NCI-H2227 (cell line): ENCODE results near the gene RNF212.

Experiments
- DNase-seq: peaks from one replicate; lab custom pipeline; 2025; ENCODE audit not compliant: unreplicated experiment; lab: John Stamatoyannopoulos, UW

The RNF212 gene

DNA sequence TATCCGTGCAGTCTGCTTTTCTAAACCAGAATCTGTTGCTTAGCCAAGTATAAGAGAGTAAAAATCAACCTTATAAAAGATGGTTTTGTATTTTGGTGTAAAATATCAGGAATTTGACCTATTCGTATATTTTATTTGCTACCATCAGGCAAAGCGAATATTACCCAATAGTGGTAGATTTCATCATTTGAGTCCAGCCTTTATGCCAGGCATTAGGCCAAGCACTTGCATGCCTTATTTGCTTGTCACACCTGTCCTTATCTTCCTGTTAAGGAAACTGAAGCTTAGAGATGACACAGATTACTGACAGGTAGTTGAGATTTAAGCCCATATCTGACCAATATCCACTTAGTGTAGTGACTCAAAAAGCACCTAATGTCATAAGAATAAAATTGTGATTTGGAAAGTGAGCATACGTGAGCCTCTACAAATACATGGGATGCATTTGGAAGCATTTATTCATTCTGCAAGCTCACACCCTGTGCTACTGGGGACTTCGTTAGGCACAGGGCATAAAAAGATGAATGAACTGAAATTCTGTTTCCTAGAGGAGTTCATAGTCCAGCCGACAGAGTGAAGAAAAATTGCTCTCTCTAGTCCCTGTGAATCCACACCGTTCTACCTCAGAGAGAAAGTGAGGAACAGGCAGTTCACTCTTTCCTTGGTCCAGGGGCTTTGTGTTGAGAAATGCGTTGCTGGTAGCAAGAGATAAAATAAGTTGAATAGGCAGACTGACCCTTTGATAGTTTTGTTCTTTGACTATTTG, 2.3 kb upstream of the RNF212 start:
- DNase-seq = no peak

DNA sequence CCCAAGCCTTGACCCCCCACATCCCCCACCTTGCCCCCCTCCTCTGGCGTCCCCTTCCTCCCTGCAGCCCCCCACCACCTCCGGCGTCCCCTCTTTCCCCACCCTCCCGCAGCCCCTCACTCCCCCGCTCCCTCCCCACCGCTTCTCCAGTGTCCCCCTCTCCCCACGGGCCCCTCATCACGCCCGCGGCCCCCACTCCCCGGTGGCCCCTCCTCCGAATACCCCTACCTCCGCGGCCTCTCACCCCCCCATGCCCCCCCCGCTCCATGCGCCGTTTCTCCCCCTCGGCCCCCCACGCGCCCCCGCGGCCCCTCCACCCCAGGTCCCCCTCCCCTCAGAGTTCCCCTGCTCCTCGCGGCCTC, 562 bp downstream of the RNF212 start:
- no peak for DNase-seq

DNA sequence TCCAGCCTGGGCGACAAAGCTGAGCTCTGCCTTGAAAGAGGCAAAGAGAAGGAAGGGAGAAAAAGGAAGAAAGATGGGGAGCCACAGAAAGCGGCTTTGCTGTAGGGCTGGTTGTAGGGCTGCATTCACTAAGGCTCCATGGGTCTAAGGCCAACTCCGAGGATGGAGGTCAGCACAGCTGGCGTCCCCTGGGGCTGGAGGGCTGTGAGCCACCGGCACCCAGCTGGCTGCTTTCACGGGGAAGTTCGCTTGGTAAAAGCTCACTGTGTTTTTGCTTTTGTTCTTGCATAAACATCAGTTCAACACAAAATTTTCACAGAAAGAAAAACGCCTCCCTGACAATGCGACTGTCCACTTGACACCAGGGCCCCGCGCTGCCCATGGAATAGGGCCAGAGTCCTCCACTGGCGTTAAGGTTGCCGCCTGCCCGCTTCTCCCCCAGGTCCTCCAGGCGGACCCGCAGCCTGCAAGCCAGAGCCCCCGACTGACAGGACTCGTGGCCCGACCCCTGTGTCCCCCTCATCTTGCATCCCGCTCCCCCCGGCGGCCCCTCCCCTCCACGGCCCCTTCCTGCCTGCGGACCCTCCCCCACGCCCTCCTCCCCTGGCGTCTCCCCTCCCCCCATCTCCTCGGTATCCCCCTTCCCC, 1.1 kb downstream of the RNF212 start:
- no peak for DNase-seq

DNA sequence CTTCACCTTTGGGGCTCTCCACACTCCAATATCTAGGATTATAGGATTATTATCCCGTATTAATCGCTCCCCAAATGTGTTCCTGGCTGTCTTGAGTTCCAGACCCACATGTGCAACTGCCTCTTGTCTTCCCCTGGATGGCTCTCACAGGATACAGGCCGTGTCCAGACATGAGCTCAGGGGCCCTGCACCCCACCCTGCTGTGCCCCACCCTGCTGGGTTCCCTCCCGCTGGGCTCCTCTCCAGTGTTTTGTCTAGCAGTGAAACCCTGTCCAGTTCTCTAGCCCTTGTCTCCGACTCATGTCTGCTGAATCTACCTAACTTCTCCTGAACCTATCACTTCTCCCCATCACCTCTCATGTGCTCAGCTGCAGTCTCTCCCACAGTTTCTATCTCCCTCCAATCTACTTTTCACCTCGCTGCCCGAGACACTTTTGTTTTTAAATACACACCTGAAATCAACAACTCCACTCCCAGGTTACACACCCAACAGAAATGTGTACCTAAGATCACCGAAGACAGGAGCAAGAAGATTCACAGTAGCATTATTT, 2.0 kb downstream of the RNF212 start:
- no peak for DNase-seq

DNA sequence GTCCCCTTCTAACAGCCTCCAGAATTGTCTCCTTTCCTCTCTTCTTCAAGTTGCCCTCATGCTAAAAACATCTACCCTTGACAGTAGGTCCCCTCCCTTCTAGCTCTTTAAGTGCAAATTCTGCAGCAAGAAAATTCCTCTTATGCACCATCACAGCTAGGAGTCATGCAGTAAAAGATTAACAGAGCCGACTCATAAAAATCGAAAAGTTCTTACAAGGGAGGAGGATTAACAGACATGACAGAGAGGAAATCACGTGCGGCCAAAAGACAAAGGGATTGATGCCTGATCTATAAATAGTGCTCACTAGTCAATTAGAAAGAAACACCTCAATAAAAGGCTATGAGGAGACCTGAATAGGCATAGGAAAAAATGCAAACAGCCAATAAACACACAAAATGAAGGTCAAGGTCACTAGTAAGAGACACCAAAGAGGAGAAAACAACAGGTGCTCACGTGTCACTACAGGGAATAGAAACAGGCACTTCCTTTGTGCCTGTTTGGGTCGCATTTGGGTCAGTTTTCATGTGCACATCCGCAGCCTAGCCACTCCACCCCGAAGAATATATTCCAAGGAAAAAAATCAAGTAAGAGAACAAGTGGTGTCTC, 3.4 kb downstream of the RNF212 start:
- no peak for DNase-seq

DNA sequence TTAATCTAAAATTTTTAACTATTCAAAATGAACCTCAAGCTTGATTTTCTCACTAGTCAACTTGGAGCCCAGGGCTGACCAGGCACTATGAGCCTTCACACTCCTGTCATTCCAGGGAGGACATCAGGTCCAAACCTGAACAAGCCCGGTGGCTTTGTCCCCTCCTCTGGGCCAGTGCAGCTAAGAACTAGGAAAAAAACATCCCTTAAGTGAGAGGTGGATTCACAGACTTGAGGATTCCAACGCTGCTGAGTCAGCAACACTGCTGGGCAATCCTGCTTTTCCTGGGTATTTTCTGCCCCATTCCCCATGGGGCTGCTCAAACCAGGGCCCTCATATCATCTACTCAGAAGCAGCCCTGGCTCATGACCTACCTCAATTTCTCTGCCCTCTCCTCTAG, 4.0 kb downstream of the RNF212 start:
- DNase-seq = no peak

DNA sequence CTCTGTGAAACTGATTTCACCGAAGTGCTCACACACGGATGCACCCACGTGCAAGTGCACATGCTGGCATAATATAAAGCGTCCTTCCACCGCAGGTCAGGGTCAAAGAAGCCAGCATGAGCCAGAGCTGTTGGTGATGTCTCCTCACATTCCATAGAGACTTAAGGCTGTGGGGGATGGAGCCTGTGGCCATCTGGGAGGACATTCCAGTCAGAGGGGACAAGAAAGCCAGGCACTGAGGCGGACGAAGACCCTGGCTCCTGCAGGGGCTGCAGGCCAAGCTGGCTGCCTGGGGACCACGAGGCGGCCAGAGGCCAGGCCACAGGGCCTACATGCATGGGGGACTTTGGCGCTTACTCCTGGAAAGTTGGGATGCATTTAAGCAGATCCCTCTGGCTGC, 7.7 kb downstream of the RNF212 start:
- no peak for DNase-seq

DNA sequence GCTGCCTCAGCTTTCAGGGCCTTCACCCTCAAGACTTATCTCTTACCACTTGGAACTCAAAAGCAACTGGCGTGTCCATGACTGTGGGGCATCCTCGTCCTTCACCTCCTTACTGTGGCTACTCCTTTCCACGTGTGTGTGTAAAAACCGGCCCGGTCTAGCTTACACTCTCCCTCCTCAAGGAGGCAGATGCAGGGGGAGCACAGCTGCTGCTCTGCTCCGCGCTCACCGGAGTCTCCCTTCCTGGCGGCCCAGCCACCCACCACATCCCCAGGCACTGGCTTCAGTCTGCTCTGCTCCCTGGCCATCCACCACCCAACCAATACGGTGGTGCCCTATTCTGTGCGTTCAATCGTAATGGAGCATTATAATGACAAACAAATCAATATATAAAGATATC, 8.3 kb downstream of the RNF212 start:
- DNase-seq = no peak

DNA sequence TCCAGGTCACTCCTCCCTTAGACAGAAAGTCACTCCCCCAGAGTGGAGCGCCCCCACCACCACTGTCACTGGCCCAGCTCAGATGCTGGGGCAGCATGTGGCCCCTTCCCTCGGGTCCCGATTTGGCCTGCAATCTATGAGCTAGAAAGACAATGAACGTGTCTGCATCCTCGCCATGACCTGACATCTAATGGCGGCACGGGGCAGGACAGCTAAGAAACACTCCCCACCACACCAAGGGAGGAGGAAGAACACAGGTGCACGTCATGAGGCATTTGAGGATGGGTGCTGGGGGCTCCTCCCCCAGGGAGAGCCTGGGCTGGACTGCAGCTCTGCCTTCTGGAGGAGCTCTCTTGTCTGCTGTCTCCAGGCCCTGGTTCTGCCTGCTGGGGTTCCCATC, 8.7 kb downstream of the RNF212 start:
- no peak for DNase-seq

DNA sequence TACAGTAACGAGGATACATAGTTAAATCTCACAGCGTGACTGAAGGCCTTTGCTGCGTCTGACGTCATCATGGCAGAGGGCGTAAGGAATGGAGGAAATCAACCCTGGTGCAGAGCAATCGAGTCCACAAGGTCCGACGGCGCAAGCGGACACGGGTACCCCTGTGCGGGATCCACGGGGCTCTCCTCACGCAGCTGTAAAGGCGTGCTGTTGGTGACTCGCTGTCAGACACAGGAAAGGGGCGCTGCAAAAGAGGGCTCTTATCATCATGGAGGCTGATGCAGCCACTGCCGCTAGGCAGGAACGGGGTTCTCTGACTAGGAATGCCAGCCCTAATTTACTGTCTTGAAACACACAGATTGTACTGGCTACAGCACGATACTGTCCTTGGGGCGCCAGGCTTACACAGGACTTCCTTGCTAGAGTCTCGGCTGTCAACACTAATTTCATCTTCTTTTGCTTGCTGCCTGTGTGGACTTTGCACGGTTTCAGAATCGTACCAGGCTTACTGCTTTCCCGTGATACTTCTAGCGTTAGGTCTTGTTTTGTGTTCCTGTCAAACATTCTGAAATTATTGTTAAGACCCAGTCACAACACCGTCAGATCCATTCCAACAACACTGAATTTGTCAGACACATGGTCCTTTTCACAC, 13.6 kb downstream of the RNF212 start:
- no peak for DNase-seq

DNA sequence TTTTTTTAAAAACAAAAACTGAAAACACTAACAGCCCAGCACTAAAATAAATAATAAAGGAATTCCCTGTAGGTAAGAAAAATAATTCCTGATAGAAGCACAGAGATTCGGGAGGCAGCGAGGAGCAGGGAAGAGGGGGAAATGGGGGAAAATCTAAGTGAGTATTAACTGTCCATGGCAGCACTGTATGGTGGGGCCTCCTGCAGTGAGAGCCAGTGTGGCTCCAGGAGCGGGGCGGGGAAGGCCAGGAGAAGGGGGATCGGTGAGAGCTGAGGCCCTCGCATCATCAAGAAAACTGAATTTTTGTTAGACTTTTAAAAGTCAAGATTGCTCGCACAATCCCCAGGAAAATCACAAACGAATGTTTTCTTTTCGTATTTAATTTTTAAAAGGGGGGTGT, 14.1 kb downstream of the RNF212 start:
- DNase-seq = no peak

DNA sequence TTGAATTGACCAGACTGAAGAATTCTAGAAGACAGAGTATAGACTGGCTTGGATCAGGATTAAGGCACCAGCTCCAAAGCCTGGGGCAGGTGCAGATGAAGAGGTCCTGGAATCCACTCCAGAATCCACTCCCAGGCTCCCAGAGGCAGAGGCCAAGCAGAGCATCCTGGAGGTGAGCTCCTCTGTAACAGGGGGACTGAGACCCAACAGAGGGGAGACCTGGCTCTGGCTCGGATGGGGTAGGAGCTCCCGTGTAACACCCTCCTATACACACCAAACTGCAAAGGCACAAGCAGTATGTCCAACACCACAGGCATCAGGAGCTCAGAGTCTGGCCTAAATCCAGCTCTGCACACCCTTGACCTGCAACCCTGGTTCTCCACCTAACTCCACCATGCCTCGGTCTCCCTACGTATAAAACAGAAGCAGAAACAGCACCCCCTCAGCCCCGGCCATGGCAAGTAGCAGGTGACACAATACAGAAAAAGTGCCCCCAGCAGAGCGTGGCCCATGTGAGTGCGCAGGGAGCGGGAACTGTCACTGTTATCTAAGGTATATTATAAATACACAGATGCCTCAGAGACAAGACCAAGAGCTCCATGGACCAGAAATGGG, 14.9 kb downstream of the RNF212 start:
- no peak for DNase-seq

DNA sequence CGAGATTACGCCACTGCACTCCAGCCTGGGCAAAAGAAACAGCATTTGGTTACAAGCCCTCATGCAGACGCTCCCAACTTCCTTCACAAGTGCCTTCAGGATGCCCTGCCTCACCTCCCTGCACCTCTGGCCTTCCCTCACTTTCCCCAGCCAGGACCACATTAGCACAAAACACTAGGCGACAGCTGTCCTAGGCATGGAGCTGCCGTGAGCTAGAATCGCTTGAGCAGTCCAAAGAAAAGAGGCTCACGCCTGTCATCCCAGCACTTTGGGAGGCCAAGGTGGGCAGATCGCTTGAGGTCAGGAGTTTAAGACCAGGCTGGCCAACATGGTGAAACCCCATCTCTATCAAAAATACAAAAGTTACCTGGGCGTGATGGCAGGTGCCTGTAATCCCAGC, 15.8 kb downstream of the RNF212 start:
- no peak for DNase-seq

DNA sequence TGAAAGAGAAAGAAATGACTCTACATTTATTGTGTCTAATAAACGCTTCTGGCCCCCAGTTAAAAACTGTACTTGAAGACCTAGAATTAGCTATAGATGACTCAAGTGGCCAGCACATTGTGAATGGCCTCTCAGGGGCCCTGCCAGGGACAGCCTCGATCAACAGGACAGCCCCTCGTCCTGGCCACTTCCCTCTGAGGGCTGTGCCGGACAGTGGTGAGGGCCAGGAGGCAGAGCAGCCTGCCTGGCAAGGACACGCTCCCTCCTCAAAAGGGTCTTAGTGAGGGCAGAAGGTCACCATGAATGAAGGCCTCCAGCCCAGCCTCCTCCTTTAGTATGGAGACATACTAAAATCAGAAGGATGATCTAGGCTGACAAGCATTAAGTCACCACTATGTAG, 16.5 kb downstream of the RNF212 start:
- DNase-seq = no peak

DNA sequence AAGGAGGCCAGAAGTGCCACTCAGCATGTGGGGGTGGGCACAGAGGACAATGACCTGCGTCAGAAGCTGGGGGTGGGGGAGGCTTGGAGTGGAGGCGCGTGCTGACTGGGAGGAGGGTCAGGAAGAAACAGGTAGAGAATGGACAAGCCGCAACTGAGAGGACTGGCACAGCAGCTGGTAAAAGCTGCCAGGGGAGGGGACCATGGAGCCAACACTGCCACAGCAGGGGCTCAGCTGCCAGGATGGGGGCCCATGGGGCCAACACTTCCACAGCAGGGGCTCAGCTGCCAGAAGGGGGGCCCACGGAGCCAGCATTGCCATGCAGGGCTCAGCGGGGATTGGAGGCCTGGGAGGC, 19.1 kb downstream of the RNF212 start:
- no peak for DNase-seq

DNA sequence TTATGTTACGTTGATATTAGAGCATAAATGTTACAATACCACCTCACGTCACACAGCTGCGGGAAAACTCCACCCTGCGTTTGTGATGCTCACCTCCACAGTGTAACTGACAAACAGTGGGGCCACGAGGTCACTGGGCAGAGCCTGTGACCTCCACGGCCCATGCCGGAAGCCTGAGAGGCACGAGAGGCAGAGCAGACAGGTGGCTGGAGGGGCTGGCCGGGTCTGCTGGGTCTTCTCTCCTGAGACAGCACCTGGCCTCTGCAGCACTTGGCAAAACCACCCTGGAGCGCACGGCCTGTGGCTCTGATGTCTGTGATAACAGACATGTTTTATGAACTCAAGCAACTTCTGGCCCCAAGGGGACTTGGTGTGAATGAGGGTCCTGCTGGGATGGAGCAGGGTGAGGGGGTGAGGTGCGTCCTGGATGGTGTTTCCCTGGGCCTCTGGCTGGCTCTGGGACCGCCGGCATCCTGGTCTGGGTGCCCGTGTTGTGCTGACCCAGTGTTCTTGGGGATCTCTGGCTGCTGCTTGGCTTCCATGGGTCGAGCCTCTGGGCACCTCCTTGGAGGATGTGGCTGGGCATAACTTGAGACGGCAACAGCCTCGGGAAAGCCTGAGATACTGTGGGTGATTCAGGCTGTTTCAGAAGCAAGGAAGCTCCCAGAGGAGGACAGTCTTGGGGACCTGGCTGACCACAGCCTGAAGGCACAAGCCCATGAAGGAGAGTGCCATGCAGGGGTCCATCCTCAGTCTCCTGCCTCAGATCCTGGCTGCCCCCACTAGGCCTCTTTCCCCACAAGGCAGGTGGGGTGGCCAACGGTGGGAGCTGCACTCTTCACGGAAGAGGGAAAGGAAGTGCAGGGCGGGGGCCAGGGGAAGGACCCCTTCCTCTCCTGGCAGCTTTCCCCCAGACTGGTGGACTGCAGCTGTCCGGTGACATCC, 19.7 kb downstream of the RNF212 start:
- no peak for DNase-seq

DNA sequence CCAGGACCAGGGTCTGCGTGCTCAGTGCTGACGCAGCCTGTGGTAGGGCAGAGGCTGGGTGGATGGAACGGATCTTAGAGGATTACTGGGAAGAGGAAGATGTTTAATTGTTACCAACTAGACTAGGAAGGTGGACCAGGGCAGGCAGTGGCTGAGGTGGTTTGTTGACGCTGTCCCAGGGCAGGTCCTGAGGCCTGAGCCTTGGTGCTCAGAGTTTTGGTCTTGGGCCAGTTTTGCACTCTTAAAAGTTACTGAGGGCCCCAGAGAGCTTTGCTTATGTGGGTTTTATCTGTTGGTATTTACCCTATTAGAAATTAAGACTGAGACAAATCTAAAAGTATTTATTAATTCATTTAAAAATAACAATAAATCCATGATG, 20.4 kb downstream of the RNF212 start:
- no peak for DNase-seq

DNA sequence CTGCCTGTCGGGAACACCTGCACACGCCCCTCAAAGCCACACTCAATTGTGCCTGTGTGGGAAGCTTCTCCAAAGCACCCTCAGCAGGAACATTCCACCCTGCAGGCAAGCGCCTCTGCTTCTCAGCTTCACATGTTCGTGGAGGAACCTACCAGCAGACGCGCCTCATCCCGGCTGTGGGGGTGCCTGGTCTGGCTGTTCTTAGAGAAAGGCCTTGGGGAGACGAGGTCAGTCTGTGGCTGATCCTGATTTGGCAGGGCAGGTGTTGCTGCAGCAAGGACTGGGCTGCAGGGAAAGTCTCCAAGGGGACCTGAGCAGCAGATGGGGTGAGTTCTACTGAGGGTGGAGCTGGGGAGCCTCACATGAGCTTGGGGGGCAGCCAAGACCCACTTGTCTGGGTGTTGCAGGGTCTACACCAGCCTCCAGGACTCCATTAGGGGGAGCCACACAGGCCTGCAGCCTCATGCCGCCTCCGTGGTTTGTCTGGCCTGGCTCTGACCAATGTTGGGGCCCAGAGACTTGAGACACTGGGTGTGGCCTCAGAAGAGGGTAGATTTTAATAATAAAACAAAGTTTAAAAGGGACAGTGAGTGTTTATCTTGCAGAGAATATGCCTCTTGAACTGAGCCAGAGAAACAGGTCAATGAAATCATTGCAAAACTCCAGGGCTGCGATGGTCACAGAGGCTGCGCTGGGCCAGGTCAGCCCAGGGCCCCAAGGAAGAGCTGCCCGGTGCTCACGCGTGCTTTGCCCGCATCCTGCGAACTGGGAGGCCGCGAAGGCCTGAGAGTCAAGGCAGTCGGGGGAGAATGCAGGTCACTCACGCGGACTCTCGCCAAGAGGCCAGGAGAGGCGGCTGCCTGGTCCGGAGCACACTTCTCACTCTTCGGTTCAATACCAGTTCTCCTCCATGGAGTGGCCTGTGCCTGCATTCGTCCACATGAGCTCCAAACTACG, 21.1 kb downstream of the RNF212 start:
- DNase-seq = no peak

DNA sequence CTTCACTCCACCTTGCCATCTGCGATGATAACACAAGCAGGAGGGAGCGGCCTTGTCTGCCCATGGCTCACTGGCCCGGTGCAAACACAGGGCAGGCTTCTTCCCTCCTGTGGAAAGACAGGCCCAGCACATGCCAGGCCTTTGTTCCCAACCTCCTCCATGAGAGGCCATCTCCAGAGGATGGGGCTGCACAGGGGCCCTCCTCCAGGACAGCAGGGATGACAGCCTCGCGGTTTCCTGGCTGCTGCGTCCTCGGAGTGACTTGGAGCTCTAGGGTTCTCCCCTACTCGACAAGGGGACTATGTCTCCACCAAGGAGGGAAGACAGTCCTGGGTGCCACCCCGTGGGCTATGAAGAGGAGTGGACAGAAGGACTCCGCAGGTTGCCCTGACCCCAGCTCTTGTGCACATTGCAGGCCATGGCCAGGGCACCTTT, 21.8 kb downstream of the RNF212 start:
- DNase-seq = no peak
